ENCODE results near the gene AMPD3. TPM values are rescaled to one million over a fixed set of nuclear protein-coding genes. Genes with fewer than 3 reads are reported as not detected.

Gene AMPD3
- total RNA-seq, 1 experiment from 2014 or later = 5.9 TPM

- H2BK5ac ChIP-seq (ENCODE audit: insufficient read length, low read length) = no peak overlapping the region
- no peak overlapping the region for H2BK20ac ChIP-seq (ENCODE audit: low read depth, low read length, poor library complexity, severe bottlenecking)
- no peak overlapping the region for H3K4ac ChIP-seq (ENCODE audit: low read depth, low read length)
- DNase-seq = no peak
- no peaks in the 10 kb centered on the region for H3K23me2 ChIP-seq (ENCODE audit: insufficient read length, low read depth, low read length, poor library complexity, severe bottlenecking)
- no peak overlapping the region for H3K18ac ChIP-seq (ENCODE audit: insufficient read length, low read depth, low read length)
- no peak overlapping the region for H4K91ac ChIP-seq (ENCODE audit: insufficient read length, low read depth, low read length)
- no peaks in the 10 kb centered on the region for H3K36me3 Mint-ChIP-seq (ENCODE audit: insufficient read depth in 1 of 3, low read depth in 3 of 3)
- H3K27ac ChIP-seq (ENCODE audit: insufficient read length, low read depth, low read length) = no peak overlapping the region
- H2AK5ac ChIP-seq (ENCODE audit: insufficient read length, low read length) = no peak overlapping the region
- H3K4me3 Mint-ChIP-seq = no peak overlapping the region
- no peak overlapping the region for H3K56ac ChIP-seq (ENCODE audit: insufficient read length, low read depth, low read length)
- peaks cover 2% of the 10 kb centered on the region; the same call in 1 of the 2 replicates for H3K27me3 Mint-ChIP-seq (ENCODE audit: low read depth)
- no peak overlapping the region for H4K8ac ChIP-seq (replicated peaks; ENCODE audit: insufficient read length, low read depth, low read length)
- TF ChIP-seq CTCF (conservative IDR thresholded peaks at IDR 0.05) = no peak
- no peak overlapping the region for H2BK120ac ChIP-seq (ENCODE audit: low read depth, low read length, poor library complexity, severe bottlenecking)
- H3T11ph ChIP-seq (ENCODE audit: low read length) = no peak overlapping the region
- no peak overlapping the region for H3K14ac ChIP-seq (ENCODE audit: insufficient read depth, low read length)
- no peak overlapping the region for H3K4me2 ChIP-seq (ENCODE audit: insufficient read depth, insufficient read length, low read length)
- no peaks in the 10 kb centered on the region for H3K79me2 ChIP-seq (ENCODE audit: insufficient read depth, low read length)
- no peak overlapping the region for H2BK15ac ChIP-seq (ENCODE audit: low read depth, low read length)
- no peaks in the 10 kb centered on the region for H4K20me1 ChIP-seq (ENCODE audit: control insufficient read depth, insufficient read depth, insufficient read length)
- no peak overlapping the region for H2AFZ ChIP-seq (ENCODE audit: low read length)
- WGBS (ENCODE audit: extremely low coverage, insufficient read length, low lambda C conversion rate) = no CpG with 5 or more reads among the region's 6 CpGs
- H2BK12ac ChIP-seq (ENCODE audit: insufficient read length, low read depth, low read length) = no peak overlapping the region
- H3K9me3 Mint-ChIP-seq = no peaks in the 10 kb centered on the region
- no peak overlapping the region for H3K9ac ChIP-seq (ENCODE audit: extremely low read depth, insufficient read length, low read length)
- H3K23ac ChIP-seq (ENCODE audit: insufficient read length, low read depth, low read length) = no peak overlapping the region
- H3K79me1 ChIP-seq (ENCODE audit: insufficient read depth, low read depth, low read length, poor library complexity, severe bottlenecking) = no peaks in the 10 kb centered on the region
- H3K4me1 ChIP-seq (ENCODE audit: insufficient read depth, low read length) = no peaks in the 10 kb centered on the region; the same call in 1 of the 2 replicates
- H3K27me3 ChIP-seq (ENCODE audit: insufficient read depth, low read length) = no peaks in the 10 kb centered on the region
- H3K4me1 Mint-ChIP-seq = peaks cover 0 to 6% of the 10 kb centered on the region in 2 experiments; a peak in 1 of 4 replicates
- no peak overlapping the region for H4K5ac ChIP-seq (ENCODE audit: insufficient read length, low read depth, low read length)
- peak overlapping the region in 1 of 3 experiments; percentile 16; a peak in 1 of 7 replicates for H3K27ac Mint-ChIP-seq
- H3K9me3 ChIP-seq (ENCODE audit: control insufficient read depth, low read depth, low read length) = no peaks in the 10 kb centered on the region
Observed at GRCh38 chr11:10439924-10440323, 15.1 kb upstream of the AMPD3 start.
